ENCODE results near the gene DCTPP1. TPM values are rescaled to one million over a fixed set of nuclear protein-coding genes. Genes with fewer than 3 reads are reported as not detected.

DCTPP1 gene
- total and polyA plus RNA-seq, 9 of the 15 experiments (the other 6 are each of a cell fraction or from before 2014, with no cell fraction given) = 45.0 to 132 (median 80.6) TPM

- TF ChIP-seq, protein P1, sequence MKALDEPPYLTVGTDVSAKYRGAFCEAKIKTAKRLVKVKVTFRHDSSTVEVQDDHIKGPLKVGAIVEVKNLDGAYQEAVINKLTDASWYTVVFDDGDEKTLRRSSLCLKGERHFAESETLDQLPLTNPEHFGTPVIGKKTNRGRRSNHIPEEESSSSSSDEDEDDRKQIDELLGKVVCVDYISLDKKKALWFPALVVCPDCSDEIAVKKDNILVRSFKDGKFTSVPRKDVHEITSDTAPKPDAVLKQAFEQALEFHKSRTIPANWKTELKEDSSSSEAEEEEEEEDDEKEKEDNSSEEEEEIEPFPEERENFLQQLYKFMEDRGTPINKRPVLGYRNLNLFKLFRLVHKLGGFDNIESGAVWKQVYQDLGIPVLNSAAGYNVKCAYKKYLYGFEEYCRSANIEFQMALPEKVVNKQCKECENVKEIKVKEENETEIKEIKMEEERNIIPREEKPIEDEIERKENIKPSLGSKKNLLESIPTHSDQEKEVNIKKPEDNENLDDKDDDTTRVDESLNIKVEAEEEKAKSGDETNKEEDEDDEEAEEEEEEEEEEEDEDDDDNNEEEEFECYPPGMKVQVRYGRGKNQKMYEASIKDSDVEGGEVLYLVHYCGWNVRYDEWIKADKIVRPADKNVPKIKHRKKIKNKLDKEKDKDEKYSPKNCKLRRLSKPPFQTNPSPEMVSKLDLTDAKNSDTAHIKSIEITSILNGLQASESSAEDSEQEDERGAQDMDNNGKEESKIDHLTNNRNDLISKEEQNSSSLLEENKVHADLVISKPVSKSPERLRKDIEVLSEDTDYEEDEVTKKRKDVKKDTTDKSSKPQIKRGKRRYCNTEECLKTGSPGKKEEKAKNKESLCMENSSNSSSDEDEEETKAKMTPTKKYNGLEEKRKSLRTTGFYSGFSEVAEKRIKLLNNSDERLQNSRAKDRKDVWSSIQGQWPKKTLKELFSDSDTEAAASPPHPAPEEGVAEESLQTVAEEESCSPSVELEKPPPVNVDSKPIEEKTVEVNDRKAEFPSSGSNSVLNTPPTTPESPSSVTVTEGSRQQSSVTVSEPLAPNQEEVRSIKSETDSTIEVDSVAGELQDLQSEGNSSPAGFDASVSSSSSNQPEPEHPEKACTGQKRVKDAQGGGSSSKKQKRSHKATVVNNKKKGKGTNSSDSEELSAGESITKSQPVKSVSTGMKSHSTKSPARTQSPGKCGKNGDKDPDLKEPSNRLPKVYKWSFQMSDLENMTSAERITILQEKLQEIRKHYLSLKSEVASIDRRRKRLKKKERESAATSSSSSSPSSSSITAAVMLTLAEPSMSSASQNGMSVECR (CRISPR knock-in tag; IDR thresholded peaks at IDR 0.05) = peak; percentile 5; the same call in 1 of the 2 replicates
- TF ChIP-seq CBX8 (IDR thresholded peaks at IDR 0.05; ENCODE audit: borderline replicate concordance, extremely low read depth, low read depth, low read length, poor library complexity, severe bottlenecking) (no peak), DMBX1 (CRISPR knock-in tag; IDR thresholded peaks at IDR 0.05; ENCODE audit: borderline replicate concordance) (0 out of 2 replicates have a peak, but pooled peaks have one; percentile 34), KLF10 (CRISPR knock-in tag; IDR thresholded peaks at IDR 0.05) (no peak), ZNF766 (CRISPR knock-in tag; conservative IDR thresholded peaks at IDR 0.05) (0 out of 2 replicates have a peak, but pooled peaks have one; percentile 13), MEF2D (tag; conservative IDR thresholded peaks at IDR 0.05; ENCODE audit: low read depth) (no peak), GTF3C2 (IDR thresholded peaks at IDR 0.05; ENCODE audit: borderline replicate concordance, extremely low read depth, insufficient read length) (no peak), DPF2 (IDR thresholded peaks at IDR 0.05) (no peak), SETDB1 (IDR thresholded peaks at IDR 0.05; ENCODE audit: low read length) (no peak), PRPF4 (IDR thresholded peaks at IDR 0.05; ENCODE audit: insufficient read depth, low read depth, low read length, poor library complexity, severe bottlenecking) (no peak), U2AF2 (optimal IDR thresholded peaks at IDR 0.05; ENCODE audit: low read depth, low read length) (no peak), ZNF444 (CRISPR knock-in tag; IDR thresholded peaks at IDR 0.05) (no peak), ZNF431 (CRISPR knock-in tag; IDR thresholded peaks at IDR 0.05) (no peak), TAF7 (tag; IDR thresholded peaks at IDR 0.05) (no peak), ASH1L (IDR thresholded peaks at IDR 0.05; ENCODE audit: borderline replicate concordance, low read depth, partially characterized antibody) (no peak), ZBTB1 (CRISPR knock-in tag; IDR thresholded peaks at IDR 0.05; ENCODE audit: borderline replicate concordance, low read depth) (no peak), NR4A1 (CRISPR knock-in tag; IDR thresholded peaks at IDR 0.05) (no peak), NR4A1 (tag; IDR thresholded peaks at IDR 0.05) (peak; percentile 38; the same call in 1 of the 2 replicates), FOSL1 (tag; conservative IDR thresholded peaks at IDR 0.05) (no peak)
- TF ChIP-seq, protein P2, sequence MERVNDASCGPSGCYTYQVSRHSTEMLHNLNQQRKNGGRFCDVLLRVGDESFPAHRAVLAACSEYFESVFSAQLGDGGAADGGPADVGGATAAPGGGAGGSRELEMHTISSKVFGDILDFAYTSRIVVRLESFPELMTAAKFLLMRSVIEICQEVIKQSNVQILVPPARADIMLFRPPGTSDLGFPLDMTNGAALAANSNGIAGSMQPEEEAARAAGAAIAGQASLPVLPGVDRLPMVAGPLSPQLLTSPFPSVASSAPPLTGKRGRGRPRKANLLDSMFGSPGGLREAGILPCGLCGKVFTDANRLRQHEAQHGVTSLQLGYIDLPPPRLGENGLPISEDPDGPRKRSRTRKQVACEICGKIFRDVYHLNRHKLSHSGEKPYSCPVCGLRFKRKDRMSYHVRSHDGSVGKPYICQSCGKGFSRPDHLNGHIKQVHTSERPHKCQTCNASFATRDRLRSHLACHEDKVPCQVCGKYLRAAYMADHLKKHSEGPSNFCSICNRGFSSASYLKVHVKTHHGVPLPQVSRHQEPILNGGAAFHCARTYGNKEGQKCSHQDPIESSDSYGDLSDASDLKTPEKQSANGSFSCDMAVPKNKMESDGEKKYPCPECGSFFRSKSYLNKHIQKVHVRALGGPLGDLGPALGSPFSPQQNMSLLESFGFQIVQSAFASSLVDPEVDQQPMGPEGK (CRISPR knock-in tag; IDR thresholded peaks at IDR 0.05; ENCODE audit: borderline replicate concordance) = no peak
These were observed 49.0 kb downstream of the DCTPP1 start (continued) for GRCh38 chr16:30380803-30381208.

Data from K562 (cell line).